GM19463 (cell line): Measurements from ENCODE around the gene SSH2.

Source experiments
- ATAC-seq: cut with Tn5 transposase; IDR thresholded peaks from one replicate; pipeline ENCODE4 v1.9.1; 2021; ENCODE audit warnings: mild to moderate bottlenecking, moderate library complexity; ENCODE audit not compliant: unreplicated experiment

Gene SSH2

GRCh38 chr17:29844339-29845048, 85.5 kb downstream of the SSH2 start:
- ATAC-seq = no peak

DNA sequence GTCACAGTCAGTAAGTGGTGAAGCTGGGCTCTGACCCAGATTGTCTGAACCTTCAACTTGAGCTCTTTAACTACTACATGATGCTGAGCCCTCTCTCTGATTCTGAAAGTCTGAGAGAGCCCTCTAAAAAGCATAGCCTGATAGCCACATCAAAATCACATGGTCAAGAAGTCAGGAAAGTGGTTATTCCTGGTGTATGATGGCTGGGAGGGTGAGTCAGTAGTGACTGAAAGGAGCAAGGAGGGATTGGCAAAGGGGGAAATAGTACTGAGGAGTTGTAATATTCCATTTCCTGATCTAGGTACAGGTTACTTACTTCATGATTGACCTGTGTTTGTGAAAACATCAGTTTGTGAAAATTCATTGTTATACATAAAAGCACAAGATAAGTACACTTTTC, 89.1 kb downstream of the SSH2 start:
- no peak for ATAC-seq

GRCh38 chr17:29839656-29840055, 90.4 kb downstream of the SSH2 start:
- no peak for ATAC-seq

DNA sequence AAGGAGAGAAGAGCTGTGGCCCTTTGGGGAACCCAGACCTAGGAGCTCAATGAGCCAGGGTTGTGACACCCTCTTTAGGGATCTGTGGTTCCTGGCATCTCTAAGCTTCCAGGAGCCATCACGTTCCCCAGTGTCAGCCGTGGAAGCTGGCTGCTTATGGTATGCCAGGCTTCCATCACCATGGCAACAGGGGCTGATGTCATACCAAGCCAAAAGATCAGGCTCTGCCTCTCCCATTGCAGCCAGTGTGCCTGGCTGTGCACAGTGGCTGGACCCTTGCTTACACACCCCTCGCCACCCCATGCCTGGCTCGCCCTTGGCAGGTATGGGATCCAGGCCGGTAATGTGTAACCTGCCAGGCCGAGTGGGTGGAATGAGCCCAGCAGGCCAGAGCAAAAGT, 91.1 kb downstream of the SSH2 start:
- no peak for ATAC-seq

- no peak for ATAC-seq
Observed at GRCh38 chr17:29837531-29837930, 92.5 kb downstream of the SSH2 start.

GRCh38 chr17:29836643-29837042, 93.4 kb downstream of the SSH2 start:
- no peak for ATAC-seq

- no peak for ATAC-seq
Observed at GRCh38 chr17:29835435-29836351, 94.3 kb downstream of the SSH2 start.

GRCh38 chr17:29833801-29834200, 96.2 kb downstream of the SSH2 start:
- no peak for ATAC-seq

GRCh38 chr17:29828676-29829284, 101.2 kb downstream of the SSH2 start:
- ATAC-seq = no peak

GRCh38 chr17:29827179-29827578, 102.8 kb downstream of the SSH2 start:
- no peak for ATAC-seq

GRCh38 chr17:29826114-29826692, 103.8 kb downstream of the SSH2 start:
- no peak for ATAC-seq

DNA sequence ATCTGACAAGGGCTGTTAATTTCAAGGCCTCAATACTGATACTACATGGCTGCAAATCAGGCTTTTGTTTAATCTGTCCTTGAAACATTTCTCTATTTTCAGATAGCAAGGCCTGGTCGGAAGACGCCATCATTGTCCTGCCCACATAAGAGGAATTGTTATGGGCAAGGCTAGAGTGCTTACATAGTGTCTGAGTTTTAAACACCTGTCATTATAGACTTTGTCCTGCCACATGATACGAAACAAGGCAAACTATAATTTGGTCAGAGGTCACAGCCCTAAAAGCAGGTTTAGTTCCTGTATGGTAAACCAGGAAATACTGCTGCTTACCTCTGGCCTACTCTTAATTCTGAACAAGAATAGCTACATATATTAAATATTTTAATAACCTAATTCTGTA, 104.4 kb downstream of the SSH2 start:
- ATAC-seq = no peak

- no peak for ATAC-seq
Observed at GRCh38 chr17:29821897-29822296, 108.1 kb downstream of the SSH2 start.

DNA sequence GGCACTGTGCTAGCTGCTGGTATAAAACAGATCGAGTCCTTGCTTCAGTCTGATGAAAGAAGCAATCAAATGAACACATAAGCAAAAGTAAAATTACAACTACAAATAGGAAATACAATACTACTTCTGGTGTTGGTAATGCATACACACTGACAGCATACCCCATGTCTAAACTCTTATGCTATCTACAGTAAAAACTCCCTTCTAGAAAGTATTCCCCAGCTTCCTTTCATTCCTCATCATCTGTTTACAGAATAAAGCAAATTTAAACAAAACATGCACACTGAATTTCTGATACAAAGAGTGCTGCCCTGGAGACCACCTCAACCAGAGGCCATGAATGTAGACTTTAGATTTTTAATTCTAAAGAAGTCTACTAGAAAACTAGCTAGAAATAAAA, 109.6 kb downstream of the SSH2 start:
- no peak for ATAC-seq

DNA sequence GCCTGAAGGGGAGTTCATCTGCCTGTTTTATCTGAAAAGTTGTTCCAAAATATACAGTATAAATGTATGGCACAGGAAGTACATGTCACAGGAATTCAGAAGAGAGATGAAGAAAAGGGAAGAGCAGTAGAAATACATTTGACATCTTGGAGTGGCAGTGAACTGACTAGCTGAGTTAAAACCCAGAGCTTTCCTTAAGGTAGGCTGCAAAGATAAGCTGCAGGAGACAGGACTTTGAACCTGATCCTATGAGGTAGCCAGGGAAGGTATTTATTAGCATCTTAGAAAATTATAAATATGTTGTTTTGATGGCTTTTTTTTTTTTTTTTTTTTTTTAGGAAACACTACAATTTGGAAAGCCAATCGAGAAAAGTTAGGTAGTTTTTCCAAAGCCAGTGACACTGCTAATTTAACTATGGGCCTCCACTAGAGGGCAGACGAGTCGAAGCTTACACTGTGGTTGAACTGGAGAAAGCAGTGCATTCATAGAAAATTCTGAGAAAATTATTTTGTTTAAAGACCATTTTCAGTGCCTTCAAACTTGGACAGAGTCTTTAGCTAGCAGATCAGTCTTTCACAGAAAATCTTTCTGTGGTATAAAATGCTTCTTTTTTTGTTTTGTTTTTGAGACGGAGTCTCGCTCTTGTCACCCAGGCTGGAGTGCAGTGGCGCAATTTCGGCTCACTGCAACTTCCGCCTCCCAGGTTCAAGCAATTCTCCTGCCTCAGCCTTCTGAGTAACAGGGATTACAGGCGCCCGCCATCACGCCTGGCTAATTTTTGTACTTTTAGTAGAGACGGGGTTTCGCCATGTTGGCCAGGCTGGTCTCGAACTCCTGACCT, 122.3 kb downstream of the SSH2 start:
- ATAC-seq = no peak

DNA sequence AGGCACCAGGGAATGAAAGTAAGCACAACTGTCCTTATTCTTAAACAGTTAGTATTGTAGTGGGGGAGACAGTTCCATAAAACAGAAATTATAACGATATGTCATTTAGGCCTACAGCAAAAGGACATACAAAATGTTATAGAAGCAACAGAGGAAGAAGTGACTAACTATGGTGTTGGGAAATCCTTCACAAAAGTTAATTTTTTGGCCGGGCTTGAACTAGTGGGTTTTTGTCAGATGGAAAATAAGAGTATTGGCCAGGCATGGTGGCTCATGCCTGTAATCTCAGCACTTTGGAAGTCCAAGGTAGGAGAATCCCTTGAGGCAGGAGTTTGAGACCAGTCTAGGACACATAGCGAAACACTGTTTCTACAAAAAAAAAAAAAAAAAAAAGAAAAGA, 127.8 kb downstream of the SSH2 start:
- no peak for ATAC-seq

GRCh38 chr17:29800457-29800856, 129.6 kb downstream of the SSH2 start:
- ATAC-seq = no peak

DNA sequence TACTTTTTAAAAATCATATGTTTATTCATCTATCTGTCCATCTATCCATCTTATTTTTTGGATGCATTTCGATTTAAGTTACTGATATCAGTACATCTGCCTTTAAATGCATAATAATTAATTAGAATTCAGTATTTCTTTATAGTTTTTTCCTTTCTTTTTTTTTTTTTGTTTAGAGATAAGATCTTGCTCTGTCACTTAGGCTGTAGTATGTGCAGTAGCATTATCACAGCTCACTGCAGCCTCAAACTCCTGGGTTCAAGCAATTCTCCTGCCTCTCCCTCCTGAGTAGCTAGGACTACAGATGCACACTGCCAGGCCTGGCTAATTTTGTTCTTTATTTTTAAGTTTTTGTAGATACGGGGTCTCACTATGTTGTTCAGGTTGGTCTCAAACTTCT, 133.4 kb downstream of the SSH2 start:
- ATAC-seq = no peak

- ATAC-seq = no peak
Observed at GRCh38 chr17:29793501-29793900, 136.5 kb downstream of the SSH2 start.

- no peak for ATAC-seq
Observed at GRCh38 chr17:29791336-29792080, 138.5 kb downstream of the SSH2 start.
